GM10248 (cell line): Measurements from ENCODE around the gene MSANTD7.

ENCODE experiments used
- CTCF ChIA-PET: fragments of 300-600 bp; sonication (Branson Sonifier 250); formaldehyde crosslinking; extraction: SDS; loops from one replicate; lab custom pipeline; 2021; ENCODE audit warnings: antibody characterized with exemption; lab: Yijun Ruan, JAX
- POLR2A ChIA-PET: fragments of 350-650 bp; sonication (Branson Sonifier 250); formaldehyde crosslinking; extraction: SDS; loops from one replicate; lab custom pipeline; 2020; ENCODE audit warnings: antibody characterized with exemption; lab: Yijun Ruan, JAX
- DNase-seq: peaks from one replicate; pipeline ENCODE4 v3.0.0; 2012; ENCODE audit errors: extremely low spot score
- TF ChIP-seq, protein P1 (sequence below): IDR thresholded peaks from 2 replicates; pipeline ENCODE4 v1.5.1; 2012; ENCODE audit warnings: mild to moderate bottlenecking, low read depth; ENCODE audit errors: extremely low read depth, missing control alignments, control extremely low read depth

Gene MSANTD7

DNA sequence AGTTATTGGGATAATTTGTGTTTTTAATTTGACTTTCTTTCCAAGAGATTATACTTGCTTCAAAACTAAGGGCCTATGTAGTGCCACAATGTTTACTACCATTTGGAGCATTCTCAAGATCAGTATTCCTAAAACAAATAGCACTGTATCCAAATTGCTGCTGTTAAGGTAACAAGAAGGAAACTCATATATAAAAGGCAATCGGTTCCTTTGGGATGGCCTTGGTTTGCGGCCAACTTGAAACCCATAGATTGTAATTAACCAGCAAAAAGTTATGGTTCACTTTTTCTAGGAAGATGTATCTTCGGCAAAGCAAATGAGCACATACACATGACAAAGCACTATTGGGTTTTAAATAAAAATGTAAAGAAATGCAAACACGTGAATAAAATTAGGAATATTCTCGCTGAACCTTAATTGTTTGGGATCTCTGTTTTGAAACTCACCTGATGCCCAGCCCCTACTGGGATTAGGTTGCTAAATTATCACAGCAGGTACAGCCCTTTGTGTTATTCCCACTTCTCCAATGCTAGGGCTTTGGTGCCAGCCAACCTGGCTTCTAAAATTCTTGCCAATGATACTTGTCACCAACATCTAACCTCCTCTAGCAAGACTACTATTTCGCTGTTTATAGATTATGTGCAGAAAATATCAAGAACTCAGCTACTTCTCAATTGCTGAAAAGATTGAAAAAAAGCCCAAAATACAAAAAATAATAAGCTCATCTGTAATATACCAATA, 16.3 kb upstream of the MSANTD7 start:
- POLR2A ChIA-PET = no interaction called here
- TF ChIP-seq, protein P1, sequence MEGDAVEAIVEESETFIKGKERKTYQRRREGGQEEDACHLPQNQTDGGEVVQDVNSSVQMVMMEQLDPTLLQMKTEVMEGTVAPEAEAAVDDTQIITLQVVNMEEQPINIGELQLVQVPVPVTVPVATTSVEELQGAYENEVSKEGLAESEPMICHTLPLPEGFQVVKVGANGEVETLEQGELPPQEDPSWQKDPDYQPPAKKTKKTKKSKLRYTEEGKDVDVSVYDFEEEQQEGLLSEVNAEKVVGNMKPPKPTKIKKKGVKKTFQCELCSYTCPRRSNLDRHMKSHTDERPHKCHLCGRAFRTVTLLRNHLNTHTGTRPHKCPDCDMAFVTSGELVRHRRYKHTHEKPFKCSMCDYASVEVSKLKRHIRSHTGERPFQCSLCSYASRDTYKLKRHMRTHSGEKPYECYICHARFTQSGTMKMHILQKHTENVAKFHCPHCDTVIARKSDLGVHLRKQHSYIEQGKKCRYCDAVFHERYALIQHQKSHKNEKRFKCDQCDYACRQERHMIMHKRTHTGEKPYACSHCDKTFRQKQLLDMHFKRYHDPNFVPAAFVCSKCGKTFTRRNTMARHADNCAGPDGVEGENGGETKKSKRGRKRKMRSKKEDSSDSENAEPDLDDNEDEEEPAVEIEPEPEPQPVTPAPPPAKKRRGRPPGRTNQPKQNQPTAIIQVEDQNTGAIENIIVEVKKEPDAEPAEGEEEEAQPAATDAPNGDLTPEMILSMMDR = no peak
- DNase-seq = no peak
- CTCF ChIA-PET = interaction anchor here (0.7 to 3.7 kb wide), 9 partner anchors 9 to 625 kb away, joined by 3 to 21 read pairs (median 6); partner anchors contain the start of genes CDNF, HSPA14 and MSANTD7

DNA sequence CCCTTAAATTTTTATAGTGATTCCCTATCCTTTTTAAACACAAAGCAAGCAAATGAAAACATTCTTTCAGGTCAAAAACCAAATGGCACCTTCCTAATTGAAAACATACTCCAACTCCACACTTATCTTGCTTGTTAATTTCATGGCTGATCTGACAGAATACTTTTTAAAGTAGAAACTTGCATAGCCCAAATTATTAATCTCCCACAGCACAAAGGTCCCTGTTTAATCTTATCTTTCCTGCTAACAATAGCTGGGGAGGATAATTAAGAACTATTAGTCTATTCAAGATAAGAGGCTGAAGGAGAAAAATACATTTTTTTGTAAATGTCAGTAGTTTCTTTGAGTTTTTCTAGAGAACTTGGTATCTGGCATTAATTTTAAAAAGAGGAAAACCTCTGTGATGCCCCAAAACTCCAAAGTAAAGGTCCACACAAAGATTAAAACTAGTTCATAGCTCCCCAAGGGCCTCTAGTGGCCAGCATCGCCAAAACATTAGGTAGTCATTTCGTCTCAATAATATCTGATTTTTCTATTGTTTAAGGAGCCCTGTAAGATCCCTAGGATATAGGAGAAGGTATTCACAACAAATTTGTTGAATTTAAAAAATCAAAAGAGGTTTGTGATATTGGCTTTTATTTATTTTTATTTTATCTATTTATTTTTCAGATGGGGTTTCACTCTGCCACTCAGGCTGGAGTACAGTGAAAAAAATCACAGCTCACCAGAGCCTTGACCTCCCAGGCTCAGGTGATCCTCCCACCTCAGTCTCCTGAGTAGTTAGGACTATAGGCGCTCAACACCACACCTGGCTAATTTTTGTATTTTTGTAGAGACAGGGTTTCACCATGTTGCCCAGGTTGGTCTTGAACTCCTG, 15.0 kb upstream of the MSANTD7 start:
- TF ChIP-seq, protein P1 = peak; percentile 77
- DNase-seq = peak; percentile 58
- ChIA-PET CTCF (interaction anchor here (0.7 to 3.7 kb wide), 18 partner anchors 8 to 627 kb away, joined by 3 to 21 read pairs (median 4); partner anchors contain the start of genes CDNF, HSPA14 and MSANTD7), POLR2A (interaction anchor here (0.8 kb wide), 1 partner anchor 271 kb away, joined by 4 read pairs; no protein-coding TSS in a partner anchor)

DNA sequence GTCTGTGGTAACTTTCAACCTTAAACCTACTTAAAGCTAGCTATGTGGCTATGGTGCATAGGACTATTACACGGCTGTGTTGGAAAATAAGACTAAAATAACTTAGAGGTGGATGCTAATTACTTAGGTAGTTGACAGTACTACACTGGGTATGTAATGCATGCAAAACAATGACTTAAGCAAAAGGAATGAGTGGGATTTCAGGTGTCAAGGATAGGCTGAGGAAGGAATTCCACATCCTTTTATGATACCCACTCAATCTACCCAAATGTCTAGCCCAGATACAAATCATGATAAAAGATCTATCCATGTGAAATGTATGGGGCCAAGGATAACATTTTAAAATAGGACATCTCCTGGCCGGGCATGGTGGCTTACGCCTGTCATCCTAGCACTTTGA, 14.1 kb upstream of the MSANTD7 start:
- no peak for DNase-seq
- TF ChIP-seq, protein P1 = no peak
- CTCF ChIA-PET = interaction anchor here (1.3 to 3.7 kb wide), 9 partner anchors 11 to 325 kb away, joined by 3 to 21 read pairs (median 6); partner anchors contain the start of genes CDNF, HSPA14 and MSANTD7
- POLR2A ChIA-PET = no interaction called here

DNA sequence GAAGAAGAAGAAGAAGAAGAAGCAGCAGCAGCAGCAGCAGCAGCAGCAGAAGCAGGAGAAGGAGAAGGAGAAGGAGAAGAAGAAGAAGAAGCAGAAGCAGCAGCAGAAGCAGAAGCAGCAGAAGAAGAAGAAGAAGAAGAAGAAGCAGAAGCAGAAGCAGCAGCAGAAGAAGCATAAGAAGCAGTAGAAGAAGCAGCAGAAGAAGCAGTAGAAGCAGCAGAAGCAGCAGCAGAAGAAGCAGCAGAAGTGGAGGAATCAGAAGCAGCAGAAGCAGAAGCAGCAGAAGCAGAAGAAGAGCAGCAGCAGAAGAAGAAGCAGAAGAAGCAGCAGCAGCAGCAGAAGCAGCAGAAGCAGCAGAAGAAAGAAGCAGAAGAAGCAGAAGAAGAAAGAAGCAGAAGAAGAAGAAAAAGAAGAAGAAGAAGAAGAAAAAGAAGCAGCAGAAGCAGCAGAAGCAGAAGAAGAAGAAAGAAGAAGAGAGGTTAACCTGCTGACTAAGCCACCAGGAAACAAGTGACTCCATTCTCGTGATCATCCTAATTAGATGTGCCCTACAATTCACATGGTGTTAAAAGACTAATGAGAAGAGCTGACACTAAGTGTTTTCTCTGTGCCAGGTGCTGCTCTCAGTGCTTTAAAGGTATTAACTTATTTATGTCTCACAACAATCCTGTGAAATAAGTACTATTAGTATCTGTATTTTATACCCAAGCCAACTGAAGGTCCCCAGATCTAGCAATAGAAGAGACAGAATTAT, 11.9 kb upstream of the MSANTD7 start:
- DNase-seq = no peak
- TF ChIP-seq, protein P1 = no peak
- CTCF ChIA-PET = no interaction called here
- POLR2A ChIA-PET = no interaction called here

DNA sequence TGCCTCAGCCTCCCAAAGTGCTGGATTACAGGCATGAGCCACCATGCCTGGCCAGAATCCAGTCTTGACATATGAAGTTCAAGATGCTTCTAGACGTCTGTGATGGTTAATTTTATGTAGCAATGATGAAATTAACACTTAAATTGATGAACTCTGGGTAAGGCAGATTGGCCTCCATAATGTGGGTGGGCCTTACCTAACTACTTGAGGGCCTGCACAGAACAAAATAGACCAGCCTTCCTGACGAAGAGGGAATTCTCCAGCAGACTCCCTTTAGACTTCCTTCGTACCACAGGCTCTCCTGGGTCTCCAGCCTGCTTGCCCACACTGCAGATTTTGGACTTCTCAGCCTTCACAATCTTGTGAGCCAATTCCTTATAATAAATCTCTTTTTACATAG, 5.0 kb upstream of the MSANTD7 start:
- TF ChIP-seq, protein P1 = no peak
- DNase-seq = no peak
- ChIA-PET POLR2A (no interaction called here), CTCF (no interaction called here)
